Thoracic aorta (tissue), 2 donors: Measurements from ENCODE around the gene PCDH15. TPM values are rescaled to one million over a fixed set of nuclear protein-coding genes. Genes with fewer than 3 reads are reported as not detected.

Source experiments
- ATAC-seq: fragments of 150-250 bp; one replicate; pipeline ENCODE4 v1.8.0; 2017; ENCODE audit warnings: low read depth; ENCODE audit not compliant: insufficient number of reproducible peaks, low FRiP score
- DNase-seq: peaks from one replicate; pipeline ENCODE4 v3.0.0-alpha.2; 2020; ENCODE audit warnings: low spot score
- H3K27ac ChIP-seq, 2 donors: fragments of 200-600 bp; sonication (generic); 1 replicate in 1 of 2; 2 replicates in 1 of 2; pipeline ENCODE4 v1.5.1; 2016; ENCODE audit warnings: mild to moderate bottlenecking in 2 of 2, moderate library complexity in 2 of 2
- H3K27me3 ChIP-seq: fragments of 200-600 bp; sonication (generic); replicated peaks from 2 replicates; pipeline ENCODE4 v1.6.0; 2016; ENCODE audit warnings: mild to moderate bottlenecking; ENCODE audit not compliant: insufficient read depth
- H3K36me3 ChIP-seq: fragments of 200-600 bp; sonication (generic); one replicate; pipeline ENCODE4 v1.5.1; 2016
- H3K4me1 ChIP-seq, 2 donors: fragments of 200-600 bp; sonication (generic); 1 replicate in 1 of 2; 2 replicates in 1 of 2; pipeline versions ENCODE4 v1.5.1 to v1.6.0; 2016; ENCODE audit warnings: low read depth in 2 of 2, mild to moderate bottlenecking in 1 of 2; ENCODE audit not compliant: control insufficient read depth in 1 of 2
- H3K4me3 ChIP-seq: fragments of 200-600 bp; sonication (generic); 2 replicates; pipeline ENCODE4 v1.5.1; 2016; ENCODE audit warnings: mild to moderate bottlenecking
- H3K9me3 ChIP-seq: fragments of 200-600 bp; sonication (generic); 2 replicates; pipeline ENCODE4 v1.5.1; 2016
- total RNA-seq, 2 donors: library from RNA; depleted of rRNA; stranded (reverse); fragments of >200 nt; gene quantifications; one replicate each; pipeline versions ENCODE4 v1.1.0 to v1.2.3, GENCODE V29; 2016
- TF ChIP-seq, protein P1 (sequence below): fragments of 200-600 bp; sonication (generic); IDR thresholded peaks from one replicate; pipeline ENCODE4 v1.5.1; 2019; ENCODE audit warnings: antibody characterized with exemption

The PCDH15 gene
- total RNA-seq, 2 donors from 2014 or later = 0.49 to 0.95 TPM

DNA sequence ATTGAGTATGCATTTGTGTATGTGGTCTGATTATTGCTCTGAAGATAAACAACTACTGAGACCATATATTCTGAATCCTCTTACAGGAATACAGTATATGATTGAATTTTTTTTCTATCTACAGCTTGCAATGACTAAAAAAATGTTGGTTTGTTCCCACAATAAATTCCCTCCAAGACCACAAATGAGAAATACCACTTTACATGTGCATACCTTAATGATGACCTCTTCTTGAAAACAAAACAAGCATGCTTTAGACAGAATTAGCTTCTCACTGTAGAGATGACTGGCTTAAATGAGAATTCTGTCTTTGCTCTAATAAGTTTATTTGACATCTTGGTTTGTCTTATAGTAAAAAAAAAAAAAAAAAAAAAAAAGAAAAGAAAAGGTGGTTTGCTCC, 241.5 kb downstream of the PCDH15 start:
- H3K27ac ChIP-seq = no peak overlapping the region
- no peaks in the 10 kb centered on the region for H3K4me1 ChIP-seq
- no peaks in the 10 kb centered on the region for H3K9me3 ChIP-seq
- H3K36me3 ChIP-seq = no peaks in the 10 kb centered on the region
- no peaks in the 10 kb centered on the region for H3K27me3 ChIP-seq
- no peak for DNase-seq
- TF ChIP-seq, protein P1, sequence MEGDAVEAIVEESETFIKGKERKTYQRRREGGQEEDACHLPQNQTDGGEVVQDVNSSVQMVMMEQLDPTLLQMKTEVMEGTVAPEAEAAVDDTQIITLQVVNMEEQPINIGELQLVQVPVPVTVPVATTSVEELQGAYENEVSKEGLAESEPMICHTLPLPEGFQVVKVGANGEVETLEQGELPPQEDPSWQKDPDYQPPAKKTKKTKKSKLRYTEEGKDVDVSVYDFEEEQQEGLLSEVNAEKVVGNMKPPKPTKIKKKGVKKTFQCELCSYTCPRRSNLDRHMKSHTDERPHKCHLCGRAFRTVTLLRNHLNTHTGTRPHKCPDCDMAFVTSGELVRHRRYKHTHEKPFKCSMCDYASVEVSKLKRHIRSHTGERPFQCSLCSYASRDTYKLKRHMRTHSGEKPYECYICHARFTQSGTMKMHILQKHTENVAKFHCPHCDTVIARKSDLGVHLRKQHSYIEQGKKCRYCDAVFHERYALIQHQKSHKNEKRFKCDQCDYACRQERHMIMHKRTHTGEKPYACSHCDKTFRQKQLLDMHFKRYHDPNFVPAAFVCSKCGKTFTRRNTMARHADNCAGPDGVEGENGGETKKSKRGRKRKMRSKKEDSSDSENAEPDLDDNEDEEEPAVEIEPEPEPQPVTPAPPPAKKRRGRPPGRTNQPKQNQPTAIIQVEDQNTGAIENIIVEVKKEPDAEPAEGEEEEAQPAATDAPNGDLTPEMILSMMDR = no peak
- H3K4me3 ChIP-seq = no peak overlapping the region
- no peak for ATAC-seq

DNA sequence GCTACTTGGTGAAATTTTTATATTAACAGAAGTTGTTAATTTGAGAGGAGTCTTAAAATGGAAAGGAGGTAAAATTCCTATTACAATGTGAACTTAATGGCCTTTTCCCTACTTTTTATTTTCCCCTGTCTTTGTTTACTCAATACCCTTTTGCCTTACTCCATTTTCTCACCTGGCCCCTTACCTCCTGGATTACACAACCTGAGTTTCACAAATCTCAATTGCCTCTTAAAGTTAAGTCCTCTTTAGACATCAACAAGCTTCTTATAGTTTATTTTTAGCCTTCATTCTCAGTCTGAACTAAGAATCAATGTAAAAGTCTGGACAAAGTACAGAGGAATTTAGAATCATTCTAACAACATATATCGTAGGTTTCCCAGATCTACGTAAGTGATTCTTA, 247.0 kb downstream of the PCDH15 start:
- DNase-seq (no peak), ATAC-seq (no peak)
- H3K36me3 ChIP-seq = no peaks in the 10 kb centered on the region
- no peaks in the 10 kb centered on the region for H3K9me3 ChIP-seq
- H3K27ac ChIP-seq = no peak overlapping the region
- H3K4me1 ChIP-seq = no peaks in the 10 kb centered on the region
- H3K4me3 ChIP-seq = no peak overlapping the region
- TF ChIP-seq, protein P1 = no peak
- no peaks in the 10 kb centered on the region for H3K27me3 ChIP-seq

DNA sequence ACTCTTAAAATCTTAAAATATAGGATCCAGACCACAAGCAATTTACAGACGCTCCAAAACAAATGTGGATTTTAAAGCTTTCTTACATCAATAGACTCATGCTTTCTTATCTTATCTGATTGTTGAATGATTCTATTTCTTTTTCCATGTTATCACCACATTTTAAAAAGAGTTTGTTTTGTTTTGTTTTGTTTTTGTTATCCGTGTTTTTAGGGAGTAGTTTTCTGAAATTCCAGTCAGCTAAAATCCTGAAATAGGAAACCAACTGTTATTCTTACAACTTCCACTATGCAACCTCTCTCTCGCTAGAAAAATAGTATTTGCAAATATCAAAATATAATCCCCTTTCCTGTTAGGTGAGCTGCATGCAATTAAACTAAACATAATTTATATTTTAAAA, 251.0 kb downstream of the PCDH15 start:
- DNase-seq (no peak), ATAC-seq (no peak)
- TF ChIP-seq, protein P1 = no peak
- Histone ChIP-seq H3K27me3 (no peaks in the 10 kb centered on the region), H3K27ac (no peak overlapping the region), H3K4me1 (no peaks in the 10 kb centered on the region), H3K4me3 (no peak overlapping the region), H3K36me3 (no peaks in the 10 kb centered on the region), H3K9me3 (no peaks in the 10 kb centered on the region)

DNA sequence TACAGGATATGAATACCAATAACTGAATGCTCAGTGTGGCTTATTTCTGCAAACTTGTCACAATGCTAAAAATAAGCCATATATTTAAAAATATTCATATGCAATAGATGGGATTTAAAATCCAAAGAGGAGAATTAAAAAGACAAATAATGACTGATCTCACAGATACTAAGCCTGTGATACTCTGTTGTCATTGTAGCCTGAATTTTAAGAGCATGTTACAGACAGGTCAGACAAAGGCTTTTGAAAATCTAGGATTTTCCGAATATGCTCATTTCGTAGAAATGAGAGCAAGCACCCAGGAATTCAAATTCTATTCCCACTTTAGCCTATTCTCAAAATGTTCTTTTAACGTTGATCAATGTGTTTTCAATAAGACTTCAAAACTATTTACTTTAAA, 269.7 kb downstream of the PCDH15 start:
- H3K4me1 ChIP-seq = no peaks in the 10 kb centered on the region
- H3K27ac ChIP-seq = no peak overlapping the region
- H3K27me3 ChIP-seq = no peaks in the 10 kb centered on the region
- TF ChIP-seq, protein P1 = no peak
- no peak for DNase-seq
- H3K9me3 ChIP-seq = no peaks in the 10 kb centered on the region
- ATAC-seq = no peak
- H3K36me3 ChIP-seq = no peaks in the 10 kb centered on the region
- no peak overlapping the region for H3K4me3 ChIP-seq

DNA sequence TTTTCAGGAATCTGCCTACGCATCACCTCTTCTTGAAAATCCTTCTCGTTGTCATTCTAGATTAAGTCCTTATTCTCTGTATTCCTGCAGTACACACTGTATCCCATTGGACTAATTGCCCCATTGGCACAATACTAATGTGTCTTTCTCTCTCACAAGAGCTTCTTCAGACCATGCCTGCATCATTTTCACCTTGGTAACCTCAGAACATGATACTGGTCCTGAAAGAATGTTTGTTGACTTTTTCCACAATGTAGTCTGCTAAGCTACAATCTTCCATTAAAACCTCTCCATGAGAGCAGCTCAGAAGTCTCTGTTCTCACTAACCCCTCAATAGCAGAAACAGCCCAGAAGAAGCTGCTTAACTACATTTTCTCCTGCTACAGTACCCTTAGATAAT, 270.7 kb downstream of the PCDH15 start:
- no peaks in the 10 kb centered on the region for H3K9me3 ChIP-seq
- H3K36me3 ChIP-seq = no peaks in the 10 kb centered on the region
- H3K27ac ChIP-seq = no peak overlapping the region
- H3K27me3 ChIP-seq = no peaks in the 10 kb centered on the region
- H3K4me3 ChIP-seq = no peak overlapping the region
- no peaks in the 10 kb centered on the region for H3K4me1 ChIP-seq
- ATAC-seq (no peak), DNase-seq (no peak)
- TF ChIP-seq, protein P1 = no peak
